ENCODE measurements around the gene CRY1. TPM values are rescaled to one million over a fixed set of nuclear protein-coding genes. Genes with fewer than 3 reads are reported as not detected.
A peak's percentile ranks its signal among the peaks of the same experiment; 100 is the strongest.

CRY1 gene
- total and polyA plus RNA-seq, 9 of the 15 experiments (the other 6 are each of a cell fraction or from before 2014, with no cell fraction given) = 8.7 to 33.3 (median 25.2) TPM

- TF ChIP-seq JUND (IDR thresholded peaks at IDR 0.05; ENCODE audit: borderline replicate concordance, low read depth, low read length) = no peak
- 0 out of 3 replicates have a peak, but pooled peaks have one; percentile 25 for TF ChIP-seq JUND (tag; IDR thresholded peaks at IDR 0.05; ENCODE audit: borderline replicate concordance, low read depth, low read length)
- TF ChIP-seq CAMTA2 (CRISPR knock-in tag; conservative IDR thresholded peaks at IDR 0.05) = no peak
- peak; percentile 93 for TF ChIP-seq PTRF (tag; IDR thresholded peaks at IDR 0.05)
- TF ChIP-seq ZNF232 (CRISPR knock-in tag; IDR thresholded peaks at IDR 0.05) = no peak
- TF ChIP-seq NELFE (IDR thresholded peaks at IDR 0.05; ENCODE audit: insufficient read depth, insufficient read length) = no peak
- TF ChIP-seq ZNF165 (CRISPR knock-in tag; IDR thresholded peaks at IDR 0.05; ENCODE audit: borderline replicate concordance) = no peak
- peak; percentile 70 for TF ChIP-seq ZNF239 (CRISPR knock-in tag; IDR thresholded peaks at IDR 0.05)
- TF ChIP-seq DDX20 (tag; IDR thresholded peaks at IDR 0.05; ENCODE audit: low read depth) = peak; percentile 90
- TF ChIP-seq THAP12 (CRISPR knock-in tag; IDR thresholded peaks at IDR 0.05) = no peak
- no peak for TF ChIP-seq ZNF778 (CRISPR knock-in tag; IDR thresholded peaks at IDR 0.05)
- 0 out of 2 replicates have a peak, but pooled peaks have one; percentile 76 for TF ChIP-seq E2F3 (CRISPR knock-in tag; IDR thresholded peaks at IDR 0.05)
- no peak for TF ChIP-seq MITF (IDR thresholded peaks at IDR 0.05)
- peak; percentile 66 for TF ChIP-seq HINFP (tag; conservative IDR thresholded peaks at IDR 0.05; ENCODE audit: low read depth)
- TF ChIP-seq ZSCAN32 (CRISPR knock-in tag; IDR thresholded peaks at IDR 0.05) = 0 out of 2 replicates have a peak, but pooled peaks have one; percentile 34
- TF ChIP-seq NR2C1 (IDR thresholded peaks at IDR 0.05) = no peak
- peak; percentile 91 for TF ChIP-seq NR2C1 (tag; IDR thresholded peaks at IDR 0.05)
- TF ChIP-seq MIER1 (IDR thresholded peaks at IDR 0.05; ENCODE audit: low read depth) = no peak
Measured at GRCh38 chr12:107033758-107034739, 59.3 kb downstream of the CRY1 start (continued).

All from K562 (cell line).